Mucosa of gallbladder (tissue), 1 donor: ENCODE measurements around the gene SMOC2. TPM values are rescaled to one million over a fixed set of nuclear protein-coding genes. Genes with fewer than 3 reads are reported as not detected.

ENCODE experiments used
- DNase-seq: peaks from one replicate; pipeline ENCODE4 v3.0.0-alpha.2; 2020; ENCODE audit warnings: low spot score
- total RNA-seq: library from RNA; stranded (reverse); gene quantifications from one replicate; pipeline ENCODE4 v1.2.1, GENCODE V29; 2021
- donor health status: DM: no; HTN: no; CAD: no.

The SMOC2 gene
- total RNA-seq, 1 donor from 2014 or later, result 213 TPM

- no peak for DNase-seq
These were observed 269.0 kb downstream of the SMOC2 start for GRCh38 chr6:168709991-168710390.

- DNase-seq, result no peak
These were observed 270.2 kb downstream of the SMOC2 start for GRCh38 chr6:168711049-168711640.

- DNase-seq, result no peak
These were observed 270.8 kb downstream of the SMOC2 start for GRCh38 chr6:168711666-168712300.

- no peak for DNase-seq
These were observed 272.0 kb downstream of the SMOC2 start for GRCh38 chr6:168712993-168713392.

- peak; percentile 28 for DNase-seq
These were observed 272.9 kb downstream of the SMOC2 start for GRCh38 chr6:168713839-168714238.

GRCh38 chr6:168714547-168715260 lies 273.7 kb downstream of the SMOC2 start:
- DNase-seq, result no peak

GRCh38 chr6:168715643-168716481 lies 274.9 kb downstream of the SMOC2 start:
- DNase-seq, result no peak

- DNase-seq, result no peak
These were observed 275.6 kb downstream of the SMOC2 start for GRCh38 chr6:168716581-168716980.

- no peak for DNase-seq
These were observed 276.5 kb downstream of the SMOC2 start for GRCh38 chr6:168717491-168717890.

Other genes with a start within 250 kb of the SMOC2 start
- 3.2 TPM for gene DACT2, start 121.4 kb upstream of the SMOC2 start, total RNA-seq